ENCODE data around the gene TRAPPC3.

DNA sequence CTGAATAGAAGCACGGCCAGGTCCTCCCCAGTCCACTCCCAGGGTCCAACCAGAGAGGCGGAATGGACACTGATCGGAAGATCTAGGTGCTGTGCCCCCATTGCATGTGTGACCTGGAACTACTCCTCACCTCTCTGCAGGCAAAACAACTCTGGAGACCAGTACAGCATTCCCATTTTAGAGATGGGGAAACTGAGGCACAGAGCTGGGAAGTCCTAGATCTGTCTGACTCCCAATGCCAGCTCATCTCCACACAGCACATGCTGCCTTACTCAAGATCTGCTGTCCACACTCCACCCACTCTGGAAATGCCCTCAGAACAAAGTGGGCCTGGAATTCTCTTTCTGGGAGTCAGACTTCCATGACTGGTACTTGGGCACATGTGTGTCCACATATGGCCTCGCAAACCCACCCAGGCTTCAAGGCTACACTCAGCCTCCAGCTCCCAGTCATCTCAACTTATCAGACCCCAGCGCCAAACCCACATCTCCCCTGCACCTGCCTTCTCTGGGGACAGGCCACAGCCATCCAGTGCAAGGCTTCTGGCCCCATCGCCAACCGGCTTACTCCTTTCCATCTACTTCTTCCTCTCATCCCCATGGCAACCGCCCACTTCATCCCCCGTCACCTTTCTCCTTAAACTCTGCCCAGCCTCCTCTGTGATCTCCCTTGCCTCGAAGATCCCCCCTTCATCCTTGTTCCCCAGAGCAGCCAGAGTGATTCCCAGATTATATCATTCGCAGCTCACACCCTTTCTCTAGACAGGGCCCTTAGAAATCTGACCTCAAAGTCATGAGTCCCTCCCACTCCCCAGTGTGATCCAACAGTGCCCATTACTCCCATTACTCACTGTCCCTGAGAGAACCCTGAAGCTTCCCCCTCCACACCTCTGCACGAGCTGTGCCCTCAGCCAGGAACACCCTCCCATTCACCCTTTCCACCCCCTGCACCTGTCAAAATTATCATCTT, 26.9 kb downstream of the TRAPPC3 start:
- TF ChIP-seq, protein P1, sequence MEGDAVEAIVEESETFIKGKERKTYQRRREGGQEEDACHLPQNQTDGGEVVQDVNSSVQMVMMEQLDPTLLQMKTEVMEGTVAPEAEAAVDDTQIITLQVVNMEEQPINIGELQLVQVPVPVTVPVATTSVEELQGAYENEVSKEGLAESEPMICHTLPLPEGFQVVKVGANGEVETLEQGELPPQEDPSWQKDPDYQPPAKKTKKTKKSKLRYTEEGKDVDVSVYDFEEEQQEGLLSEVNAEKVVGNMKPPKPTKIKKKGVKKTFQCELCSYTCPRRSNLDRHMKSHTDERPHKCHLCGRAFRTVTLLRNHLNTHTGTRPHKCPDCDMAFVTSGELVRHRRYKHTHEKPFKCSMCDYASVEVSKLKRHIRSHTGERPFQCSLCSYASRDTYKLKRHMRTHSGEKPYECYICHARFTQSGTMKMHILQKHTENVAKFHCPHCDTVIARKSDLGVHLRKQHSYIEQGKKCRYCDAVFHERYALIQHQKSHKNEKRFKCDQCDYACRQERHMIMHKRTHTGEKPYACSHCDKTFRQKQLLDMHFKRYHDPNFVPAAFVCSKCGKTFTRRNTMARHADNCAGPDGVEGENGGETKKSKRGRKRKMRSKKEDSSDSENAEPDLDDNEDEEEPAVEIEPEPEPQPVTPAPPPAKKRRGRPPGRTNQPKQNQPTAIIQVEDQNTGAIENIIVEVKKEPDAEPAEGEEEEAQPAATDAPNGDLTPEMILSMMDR (IDR thresholded peaks at IDR 0.05; ENCODE audit: insufficient read depth, low read length, poor library complexity, severe bottlenecking), result no peak
- TF ChIP-seq EZH2phosphoT487 (conservative IDR thresholded peaks at IDR 0.05; ENCODE audit: low read length), result no peak

All from SU-DHL-6 (cell line).